HG03439 (cell line): ENCODE data around the gene GRIN3B.

Experiments used
- ATAC-seq: cut with Tn5 transposase; IDR thresholded peaks from one replicate; pipeline ENCODE4 v1.9.1; 2021; ENCODE audit warnings: mild to moderate bottlenecking, moderate library complexity; ENCODE audit not compliant: unreplicated experiment

GRIN3B gene

GRCh38 chr19:990119-990571 lies 10.1 kb upstream of the GRIN3B start:
- no peak for ATAC-seq

GRCh38 chr19:990746-991145 lies 9.5 kb upstream of the GRIN3B start:
- no peak for ATAC-seq

- no peak for ATAC-seq
These were observed 8.9 kb upstream of the GRIN3B start for GRCh38 chr19:991174-991931.

GRCh38 chr19:991932-992669 lies 8.1 kb upstream of the GRIN3B start:
- no peak for ATAC-seq

- ATAC-seq: no peak
These were observed 7.6 kb upstream of the GRIN3B start for GRCh38 chr19:992670-993055.

GRCh38 chr19:993361-993830 lies 6.8 kb upstream of the GRIN3B start:
- no peak for ATAC-seq

GRCh38 chr19:993831-994393 lies 6.3 kb upstream of the GRIN3B start:
- no peak for ATAC-seq

GRCh38 chr19:994516-994915 lies 5.7 kb upstream of the GRIN3B start:
- ATAC-seq: no peak

GRCh38 chr19:995051-995827 lies 5.0 kb upstream of the GRIN3B start:
- ATAC-seq: no peak

- no peak for ATAC-seq
These were observed 4.0 kb upstream of the GRIN3B start for GRCh38 chr19:996051-996838.

GRCh38 chr19:998064-998463 lies 2.2 kb upstream of the GRIN3B start:
- no peak for ATAC-seq

GRCh38 chr19:999379-999719 lies 870 bp upstream of the GRIN3B start:
- ATAC-seq: no peak

GRCh38 chr19:1000591-1001537 lies 645 bp downstream of the GRIN3B start:
- no peak for ATAC-seq

- no peak for ATAC-seq
These were observed 1.4 kb downstream of the GRIN3B start for GRCh38 chr19:1001538-1002166.

- ATAC-seq: no peak
These were observed 2.4 kb downstream of the GRIN3B start for GRCh38 chr19:1002600-1002999.

GRCh38 chr19:1003283-1003682 lies 3.1 kb downstream of the GRIN3B start:
- no peak for ATAC-seq

- ATAC-seq: no peak
These were observed 4.1 kb downstream of the GRIN3B start for GRCh38 chr19:1004204-1004802.
